H1 (cell line): Measurements from ENCODE around the gene TEKTIP1. TPM values are rescaled to one million over a fixed set of nuclear protein-coding genes. Genes with fewer than 3 reads are reported as not detected.

Experiments
- CTCF ChIA-PET: fragments of 300-600 bp; sonication (Branson Sonifier 250); formaldehyde crosslinking; loops from one replicate; lab custom pipeline; 2021; ENCODE audit not compliant: partially characterized antibody; lab: Charles Lee
- POLR2A ChIA-PET: fragments of 300-600 bp; sonication (Branson Sonifier 250); formaldehyde crosslinking; loops from one replicate; lab custom pipeline; 2021; ENCODE audit warnings: inconsistent platforms; ENCODE audit not compliant: partially characterized antibody; lab: Charles Lee
- DNase-seq, 2 experiments: peaks; one replicate each; pipeline versions ENCODE4 v3.0.0 to v3.0.0-alpha.2; 2010 to 2022; ENCODE audit warnings: low spot score in 2 of 2, low read depth in 1 of 2, mixed read lengths in 1 of 2
- FAIRE-seq: peaks from 2 replicates; lab custom pipeline; 2011; peaks lifted over from hg19 to GRCh38; lab: Jason Lieb, UNC
- H2AFZ ChIP-seq: 2 replicates; pipeline ENCODE4 v1.8.1; 2012; ENCODE audit warnings: low read length, inconsistent platforms
- H2AK5ac ChIP-seq: 2 replicates; pipeline ENCODE4 v1.6.1; 2013; ENCODE audit warnings: low read depth, low read length
- H2BK120ac ChIP-seq: replicated peaks from 2 replicates; pipeline ENCODE3; 2013; ENCODE audit warnings: low read depth, low read length, inconsistent platforms
- H2BK12ac ChIP-seq: 2 replicates; pipeline ENCODE4 v1.6.1; 2013; ENCODE audit warnings: low read depth, low read length
- H2BK15ac ChIP-seq: 2 replicates; pipeline ENCODE4 v1.6.1; 2013; ENCODE audit warnings: low read length
- H2BK20ac ChIP-seq: 2 replicates; pipeline ENCODE4 v1.6.1; 2013; ENCODE audit warnings: low read length
- H2BK5ac ChIP-seq: 2 replicates; pipeline ENCODE4 v1.6.1; 2013; ENCODE audit warnings: low read depth, low read length
- H3K14ac ChIP-seq: 2 replicates; pipeline ENCODE4 v1.6.1; 2013; ENCODE audit warnings: inconsistent platforms; ENCODE audit not compliant: insufficient read length
- H3K18ac ChIP-seq: 2 replicates; pipeline ENCODE4 v1.6.1; 2013; ENCODE audit warnings: low read length; ENCODE audit errors: extremely low read depth
- H3K23ac ChIP-seq: 2 replicates; pipeline ENCODE4 v1.6.1; 2013; ENCODE audit warnings: inconsistent platforms; ENCODE audit not compliant: insufficient read length
- H3K23me2 ChIP-seq: 2 replicates; pipeline ENCODE4 v1.6.1; 2013; ENCODE audit warnings: low read depth, low read length
- H3K27ac ChIP-seq: 2 replicates; pipeline ENCODE4 v1.6.1; 2011; ENCODE audit warnings: low read depth, low read length, inconsistent platforms
- H3K27me3 ChIP-seq, 4 experiments: replicated peaks in 1 of 4; 1 replicate in 1 of 4; 2 replicates in 3 of 4; pipeline versions ENCODE4 v1.6.1 to v1.8.1; 2011 to 2013; ENCODE audit warnings: low read length in 3 of 4, mild to moderate bottlenecking in 3 of 4, inconsistent platforms in 2 of 4, mixed read lengths in 2 of 4, moderate library complexity in 1 of 4; ENCODE audit not compliant: control insufficient read depth in 3 of 4, insufficient read depth in 3 of 4; ENCODE audit errors: extremely low read depth in 1 of 4
- H3K36me3 ChIP-seq, 4 experiments: 2 replicates each; pipeline versions ENCODE4 v1.6.1 to v1.8.1; 2011 to 2013; ENCODE audit warnings: mild to moderate bottlenecking in 4 of 4, low read length in 3 of 4, moderate library complexity in 2 of 4, control low read depth in 1 of 4, inconsistent platforms in 1 of 4; ENCODE audit not compliant: insufficient read depth in 4 of 4, control insufficient read depth in 2 of 4
- H3K4ac ChIP-seq: replicated peaks from 2 replicates; pipeline ENCODE3; 2013; ENCODE audit warnings: low read length, low read depth, mixed read lengths, inconsistent platforms; ENCODE audit not compliant: insufficient read length
- H3K4me1 ChIP-seq, 4 experiments: replicated peaks in 1 of 4; 1 replicate in 1 of 4; 2 replicates in 3 of 4; pipeline versions ENCODE4 v1.6.1 to v1.8.1; 2011 to 2013; ENCODE audit warnings: low read length in 3 of 4, inconsistent platforms in 2 of 4, mixed read lengths in 1 of 4; ENCODE audit not compliant: insufficient read depth in 4 of 4, control insufficient read depth in 3 of 4
- H3K4me2 ChIP-seq, 2 experiments: 2 replicates each; pipeline versions ENCODE4 v1.6.1 to v1.8.1; 2011 to 2013; ENCODE audit warnings: low read depth in 2 of 2, low read length in 2 of 2, control low read depth in 1 of 2, inconsistent platforms in 1 of 2, mild to moderate bottlenecking in 1 of 2; ENCODE audit not compliant: insufficient read depth in 1 of 2
- H3K4me3 ChIP-seq, 4 experiments: fragments of 200-600, 300-600 bp in 1 of 4; sonication (generic), shearing (Covaris generic), sonication (Bioruptor Twin) in 1 of 4; 2 replicates each; pipeline versions ENCODE4 v1.5.1 to v1.8.1; 2011 to 2016; ENCODE audit warnings: low read length in 4 of 4, low read depth in 3 of 4, control low read depth in 2 of 4, inconsistent platforms in 2 of 4, mild to moderate bottlenecking in 2 of 4, mixed read lengths in 1 of 4, moderate library complexity in 1 of 4; ENCODE audit not compliant: insufficient read depth in 2 of 4; ENCODE audit errors: extremely low read depth in 1 of 4
- H3K56ac ChIP-seq: replicated peaks from 2 replicates; pipeline ENCODE3; 2013; ENCODE audit warnings: low read depth, mild to moderate bottlenecking, mixed read lengths, low read length, inconsistent platforms; ENCODE audit not compliant: insufficient read length
- H3K79me1 ChIP-seq: 2 replicates; pipeline ENCODE4 v1.6.1; 2013; ENCODE audit warnings: low read depth, low read length, control low read depth
- H3K79me2 ChIP-seq, 2 experiments: 2 replicates each; pipeline versions ENCODE4 v1.6.1 to v1.8.1; 2012 to 2013; ENCODE audit warnings: low read length in 2 of 2, mild to moderate bottlenecking in 2 of 2, inconsistent platforms in 1 of 2; ENCODE audit not compliant: insufficient read depth in 2 of 2, control insufficient read depth in 1 of 2
- H3K9ac ChIP-seq, 4 experiments: replicated peaks in 1 of 4; 1 replicate in 1 of 4; 2 replicates in 3 of 4; pipeline versions ENCODE4 v1.6.1 to v1.8.1; 2011 to 2013; ENCODE audit warnings: low read depth in 3 of 4, low read length in 3 of 4, control low read depth in 2 of 4, mild to moderate bottlenecking in 2 of 4, moderate library complexity in 2 of 4, inconsistent platforms in 1 of 4; ENCODE audit errors: extremely low read depth in 1 of 4
- H3K9me3 ChIP-seq, 2 experiments: 2 replicates each; pipeline versions ENCODE4 v1.6.1 to v1.8.1; 2012 to 2013; ENCODE audit warnings: mild to moderate bottlenecking in 2 of 2, moderate library complexity in 2 of 2, control low read depth in 1 of 2, inconsistent platforms in 1 of 2, low read depth in 1 of 2, low read length in 1 of 2, mixed read lengths in 1 of 2; ENCODE audit not compliant: insufficient read depth in 2 of 2
- H4K20me1 ChIP-seq, 2 experiments: replicated peaks in 1 of 2; 2 replicates each; pipeline versions ENCODE3 to v1.8.1; 2011 to 2013; ENCODE audit warnings: inconsistent platforms in 2 of 2, low read length in 2 of 2, mild to moderate bottlenecking in 1 of 2; ENCODE audit not compliant: insufficient read depth in 2 of 2, control insufficient read depth in 1 of 2
- H4K5ac ChIP-seq: 2 replicates; pipeline ENCODE4 v1.6.1; 2013; ENCODE audit warnings: low read length, low read depth, mixed read lengths, inconsistent platforms; ENCODE audit not compliant: insufficient read length
- H4K8ac ChIP-seq: 2 replicates; pipeline ENCODE4 v1.8.0; 2013; ENCODE audit warnings: mild to moderate bottlenecking, moderate library complexity, low read length, inconsistent platforms; ENCODE audit not compliant: insufficient read depth; ENCODE audit errors: extremely low read depth
- H4K91ac ChIP-seq: replicated peaks from 2 replicates; pipeline ENCODE3; 2013; ENCODE audit warnings: low read length, mixed read lengths, inconsistent platforms; ENCODE audit not compliant: insufficient read length
- BACH1 ChIP-seq: IDR thresholded peaks from 2 replicates; pipeline ENCODE4 v1.6.1; 2012; ENCODE audit warnings: low read length, improper control_type of control experiment
- BRCA1 ChIP-seq: IDR thresholded peaks from 2 replicates; pipeline ENCODE4 v1.6.1; 2012; ENCODE audit warnings: low read depth, low read length, improper control_type of control experiment
- FOSL1 ChIP-seq: IDR thresholded peaks from 2 replicates; pipeline ENCODE4 v1.6.1; 2011; ENCODE audit warnings: mild to moderate bottlenecking, low read depth, low read length, moderate library complexity; ENCODE audit not compliant: insufficient read depth
- JUND ChIP-seq: IDR thresholded peaks from 2 replicates; pipeline ENCODE4 v1.6.1; 2011; ENCODE audit warnings: mild to moderate bottlenecking, improper control_type of control experiment, low read length
- NANOG ChIP-seq: IDR thresholded peaks from 2 replicates; pipeline ENCODE4 v1.6.1; 2011; ENCODE audit warnings: low read length, low read depth, mild to moderate bottlenecking, inconsistent platforms; ENCODE audit not compliant: insufficient read depth, poor library complexity, severe bottlenecking
- SAP30 ChIP-seq: fragments of 300-600 bp; sonication (generic); IDR thresholded peaks from 2 replicates; pipeline ENCODE4 v1.7.1; 2012; ENCODE audit warnings: low read length, moderate library complexity, mild to moderate bottlenecking, inconsistent platforms; ENCODE audit not compliant: insufficient read depth, insufficient replicate concordance
- SIN3A ChIP-seq, 2 experiments: IDR thresholded peaks in 1 of 2; conservative IDR thresholded peaks in 1 of 2; 2 replicates each; pipeline ENCODE4 v1.6.1; 2011 to 2012; ENCODE audit warnings: low read length in 2 of 2, improper control_type of control experiment in 1 of 2, low read depth in 1 of 2, mild to moderate bottlenecking in 1 of 2
- WGBS, 2 experiments: shearing (Covaris generic) in 1 of 2; methylation state at CpG; one replicate each; pipeline versions ENCODE4 v1.1.6 to v1.1.7; 2013 to 2015; ENCODE audit warnings: low lambda C conversion rate in 2 of 2, mixed read lengths in 2 of 2, inconsistent platforms in 1 of 2, low coverage in 1 of 2, missing lambda C conversion rate in 1 of 2; ENCODE audit not compliant: insufficient replicate concordance in 2 of 2, insufficient coverage in 1 of 2, insufficient read length in 1 of 2; ENCODE audit errors: extremely low coverage in 1 of 2, missing lambda C conversion rate in 1 of 2; 5-methylcytosine and 5-hydroxymethylcytosine counted together
- polyA plus RNA-seq, 7 experiments: library from polyadenylated mRNA; depleted of rRNA in 3 of 7; stranded (reverse) in 5 of 7; unstranded in 2 of 7; fragments of >200 nt in 5 of 7; fragments of 200-250 nt in 2 of 7; gene quantifications; 1 replicate in 5 of 7; 2 replicates in 1 of 7; 4 replicates in 1 of 7; pipeline versions ENCODE4 v1.2.1 to v1.2.3, GENCODE V29; 2011 to 2013; ENCODE audit warnings: missing spikeins in 2 of 7, mixed read lengths in 2 of 7
- total RNA-seq: library from RNA; stranded (reverse); fragmentation: NEBNext Ultra II Directional; extraction: Animal tissue kit (Norgen Biotek cat#: 25700); gene quantifications from 2 replicates; pipeline ENCODE4 v1.2.1, GENCODE V29; 2021
- TF ChIP-seq, protein P1 (sequence below): IDR thresholded peaks from 2 replicates; pipeline ENCODE4 v1.6.1; 2012; ENCODE audit warnings: low read length, inconsistent platforms

Gene TEKTIP1
- total and polyA plus RNA-seq, 2 of the 8 experiments (the other 6 are each of a cell fraction or from before 2014, with no cell fraction given), result 1.1 TPM; not detected in 1

DNA sequence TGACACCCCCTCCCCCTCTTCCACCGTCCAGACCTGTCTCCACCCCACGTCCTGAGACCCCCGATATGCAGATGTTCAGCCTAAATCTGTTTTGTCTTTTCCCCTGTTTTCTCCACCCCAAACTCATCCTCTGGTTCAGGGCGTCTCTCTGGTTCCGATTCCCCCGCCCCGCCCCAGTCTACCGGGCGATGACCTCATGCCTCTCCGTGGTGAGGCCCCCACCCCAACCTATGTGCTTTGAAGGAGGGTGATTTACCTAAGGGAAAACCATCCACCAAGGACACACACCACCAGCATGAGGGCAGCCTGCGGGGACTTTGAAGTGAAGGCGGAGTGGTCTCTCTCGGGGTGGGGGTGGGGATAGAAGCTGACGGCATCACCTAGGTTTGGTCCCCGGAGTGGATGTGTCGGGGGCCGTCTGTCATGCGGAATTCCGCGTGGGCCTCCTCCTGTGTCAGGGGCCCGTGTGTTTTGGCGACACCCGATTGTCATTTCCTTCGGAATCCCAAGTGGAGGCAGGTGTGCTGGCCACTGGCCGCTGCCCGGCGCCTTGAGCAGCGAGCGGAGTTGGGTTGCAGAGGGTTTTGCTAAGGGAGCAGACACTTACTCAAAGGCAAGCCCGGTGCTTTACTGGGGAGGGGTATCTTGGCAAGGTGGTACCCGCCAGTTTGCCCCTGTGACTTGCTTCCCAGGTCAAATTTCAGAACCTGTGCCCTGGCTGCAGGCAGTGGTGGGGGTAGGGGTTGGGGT, 31.4 kb upstream of the TEKTIP1 start:
- Histone ChIP-seq H3K79me1 (peaks cover 29% of the 10 kb centered on the region), H3K27me3 (no peaks in the 10 kb centered on the region), H2AFZ (no peak overlapping the region), H2BK20ac (no peak overlapping the region), H3K18ac (0 out of 2 replicates have a peak overlapping the region, but pooled peaks have one; percentile 19), H2BK5ac (no peak overlapping the region; the same call in 1 of the 2 replicates), H3K14ac (no peak overlapping the region), H3K27ac (0 out of 2 replicates have a peak overlapping the region, but pooled peaks have one; percentile 33), H4K5ac (peak overlapping the region; percentile 22), H2BK12ac (no peak overlapping the region), H4K91ac (peak overlapping the region; percentile 74), H3K36me3 (no peaks in the 10 kb centered on the region; a peak in 2 of 8 replicates), H3K4me3 (peak overlapping the region; percentile 44 to 98 (median 58)), H3K9ac (peak overlapping the region in 2 of 4 experiments; percentile 37 to 67; a peak in 4 of 7 replicates), H3K4me1 (peaks cover 0 to 9% (median 7%) of the 10 kb centered on the region in 4 experiments; a peak in 3 of 7 replicates), H3K56ac (no peak overlapping the region), H3K4ac (peak overlapping the region; percentile 38), H3K79me2 (peaks cover 0 to 42% of the 10 kb centered on the region in 2 experiments; a peak in 2 of 4 replicates), H4K20me1 (peaks cover 19 to 29% of the 10 kb centered on the region in 2 experiments), H2BK15ac (no peak overlapping the region), H2BK120ac (no peak overlapping the region), H2AK5ac (0 out of 2 replicates have a peak overlapping the region, but pooled peaks have one; percentile 39), H4K8ac (no peak overlapping the region), H3K23ac (peak overlapping the region; percentile 28), H3K9me3 (no peaks in the 10 kb centered on the region), H3K23me2 (peaks cover 18% of the 10 kb centered on the region), H3K4me2 (peak overlapping the region; percentile 95 to 99)
- FAIRE-seq (no peak), DNase-seq (peak in 1 of 2 experiments; percentile 75)
- ChIA-PET POLR2A (interaction anchor here (0.6 to 1.5 kb wide), 3 partner anchors 25 to 38 kb away, joined by 3 to 4 read pairs (median 3); partner anchors contain the start of gene TEKTIP1), CTCF (interaction anchor here (0.6 to 1.0 kb wide), 2 partner anchors 23 to 562 kb away, joined by 3 read pairs; no protein-coding TSS in a partner anchor)
- 7% methylated on average over 27 of the region's 31 CpGs; no CpG with 5 or more reads in 1 of the 2 experiments for WGBS, 2 experiments
- TF ChIP-seq SAP30 (peak; percentile 25), BRCA1 (no peak), BACH1 (no peak), SIN3A (conservative IDR thresholded peaks at IDR 0.05 in 1 of 2, IDR thresholded peaks at IDR 0.05 in 1 of 2; ENCODE audit: low read depth in 1 of 2, low read length in 2 of 2) (0 out of 4 replicates have a peak, but pooled peaks of 1 of the 2 experiments have one; percentile 28), NANOG (no peak), JUND (no peak), FOSL1 (no peak)
- TF ChIP-seq, protein P1, sequence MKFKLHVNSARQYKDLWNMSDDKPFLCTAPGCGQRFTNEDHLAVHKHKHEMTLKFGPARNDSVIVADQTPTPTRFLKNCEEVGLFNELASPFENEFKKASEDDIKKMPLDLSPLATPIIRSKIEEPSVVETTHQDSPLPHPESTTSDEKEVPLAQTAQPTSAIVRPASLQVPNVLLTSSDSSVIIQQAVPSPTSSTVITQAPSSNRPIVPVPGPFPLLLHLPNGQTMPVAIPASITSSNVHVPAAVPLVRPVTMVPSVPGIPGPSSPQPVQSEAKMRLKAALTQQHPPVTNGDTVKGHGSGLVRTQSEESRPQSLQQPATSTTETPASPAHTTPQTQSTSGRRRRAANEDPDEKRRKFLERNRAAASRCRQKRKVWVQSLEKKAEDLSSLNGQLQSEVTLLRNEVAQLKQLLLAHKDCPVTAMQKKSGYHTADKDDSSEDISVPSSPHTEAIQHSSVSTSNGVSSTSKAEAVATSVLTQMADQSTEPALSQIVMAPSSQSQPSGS, result no peak
